Hepatocyte (in vitro differentiated cells): ENCODE measurements around the gene RHOU. TPM values are rescaled to one million over a fixed set of nuclear protein-coding genes. Genes with fewer than 3 reads are reported as not detected.

Source experiments
- DNase-seq: peaks from one replicate; pipeline ENCODE4 v3.0.0-alpha.2; 2016; ENCODE audit warnings: low spot score
- H2AFZ ChIP-seq: fragments of 200-600 bp; sonication (generic); 2 replicates; pipeline ENCODE4 v1.6.0; 2016; ENCODE audit warnings: antibody characterized with exemption, mild to moderate bottlenecking
- H3K27ac ChIP-seq: fragments of 200-600 bp; sonication (generic); 2 replicates; pipeline ENCODE4 v1.5.1; 2016; ENCODE audit warnings: mild to moderate bottlenecking
- H3K27me3 ChIP-seq: fragments of 200-600 bp; sonication (generic); 2 replicates; pipeline ENCODE4 v1.6.1; 2016
- H3K36me3 ChIP-seq: fragments of 200-600 bp; sonication (generic); replicated peaks from 2 replicates; pipeline ENCODE4 v1.5.1; 2016; ENCODE audit warnings: low read depth; ENCODE audit not compliant: insufficient read depth
- H3K4me1 ChIP-seq: fragments of 200-600 bp; sonication (generic); 2 replicates; pipeline ENCODE4 v1.5.1; 2016; ENCODE audit warnings: mild to moderate bottlenecking, moderate library complexity; ENCODE audit not compliant: insufficient read depth
- H3K4me2 ChIP-seq: fragments of 200-600 bp; sonication (generic); 2 replicates; pipeline ENCODE4 v1.6.0; 2016
- H3K4me3 ChIP-seq: fragments of 200-600 bp; sonication (generic); 2 replicates; pipeline ENCODE4 v1.5.1; 2016; ENCODE audit warnings: mild to moderate bottlenecking
- H3K79me2 ChIP-seq: fragments of 200-600 bp; sonication (generic); 2 replicates; pipeline ENCODE4 v1.6.0; 2017; ENCODE audit warnings: mild to moderate bottlenecking
- H3K9me2 ChIP-seq: fragments of 200-600 bp; sonication (generic); replicated peaks from 2 replicates; pipeline ENCODE4 v1.6.0; 2017; ENCODE audit warnings: mild to moderate bottlenecking; ENCODE audit not compliant: insufficient read depth
- H3K9me3 ChIP-seq: fragments of 200-600 bp; sonication (generic); 2 replicates; pipeline ENCODE4 v1.5.1; 2016; ENCODE audit warnings: low read depth, mild to moderate bottlenecking
- H4K20me1 ChIP-seq: fragments of 200-600 bp; sonication (generic); 2 replicates; pipeline ENCODE4 v1.6.0; 2016; ENCODE audit warnings: mild to moderate bottlenecking; ENCODE audit not compliant: insufficient read depth, poor library complexity, severe bottlenecking
- CTCF ChIP-seq: fragments of 200-600 bp; sonication (generic); IDR thresholded peaks from 2 replicates; pipeline ENCODE4 v1.5.1; 2016; ENCODE audit warnings: antibody characterized with exemption, mild to moderate bottlenecking; ENCODE audit not compliant: poor library complexity
- EZH2 ChIP-seq: fragments of 200-600 bp; sonication (generic); IDR thresholded peaks from 2 replicates; pipeline ENCODE4 v1.6.1; 2016; ENCODE audit warnings: antibody characterized with exemption, mild to moderate bottlenecking, borderline replicate concordance
- EZH2phosphoT487 ChIP-seq: fragments of 200-600 bp; sonication (generic); IDR thresholded peaks from one replicate; pipeline ENCODE4 v1.6.1; 2018; ENCODE audit warnings: antibody characterized with exemption, mild to moderate bottlenecking, low read depth, moderate library complexity; ENCODE audit not compliant: unreplicated experiment, severe bottlenecking
- WGBS: methylation state at CpG from one replicate; pipeline ENCODE4 v1.1.6; 2016; ENCODE audit warnings: low lambda C conversion rate; ENCODE audit errors: missing lambda C conversion rate; 5-methylcytosine and 5-hydroxymethylcytosine counted together
- polyA plus RNA-seq: library from polyadenylated mRNA; unstranded; fragments of >200 nt; fragmentation: Nextera tagmentation; extraction: Ambion mirVana; gene quantifications from 2 replicates; pipeline ENCODE4 v1.2.1, GENCODE V29; 2016
- total RNA-seq: library from RNA; depleted of rRNA; stranded (reverse); fragments of >200 nt; gene quantifications from 2 replicates; pipeline ENCODE4 v1.2.3, GENCODE V29; 2014

The RHOU gene
- total and polyA plus RNA-seq, 2 experiments from 2014 or later: 70.5 to 124 TPM

- TF ChIP-seq CTCF (no peak), EZH2phosphoT487 (no peak), EZH2 (no peak)
- DNase-seq: no peak
- no peak overlapping the region for H3K27ac ChIP-seq
- H4K20me1 ChIP-seq: no peaks in the 10 kb centered on the region
- 45% methylated on average over 3 of the region's 3 CpGs for WGBS
- no peaks in the 10 kb centered on the region for H3K9me3 ChIP-seq
- no peaks in the 10 kb centered on the region for H3K36me3 ChIP-seq
- no peak overlapping the region for H3K4me2 ChIP-seq
- no peaks in the 10 kb centered on the region for H3K9me2 ChIP-seq
- peaks cover 18% of the 10 kb centered on the region for H3K4me1 ChIP-seq
- H2AFZ ChIP-seq: no peak overlapping the region
- no peaks in the 10 kb centered on the region for H3K79me2 ChIP-seq
- H3K27me3 ChIP-seq: no peaks in the 10 kb centered on the region
- no peak overlapping the region for H3K4me3 ChIP-seq
Observed at GRCh38 chr1:228763561-228763960, 28.3 kb downstream of the RHOU start.

GRCh38 chr1:228765168-228765946, 30.1 kb downstream of the RHOU start:
- no peak overlapping the region for H3K27ac ChIP-seq
- WGBS: 93% methylated on average over 8 of the region's 8 CpGs
- DNase-seq: no peak

GRCh38 chr1:228766788-228767187, 31.5 kb downstream of the RHOU start:
- no peak overlapping the region for H3K27ac ChIP-seq
- H3K4me2 ChIP-seq: no peak overlapping the region
- no peaks in the 10 kb centered on the region for H3K9me3 ChIP-seq
- peaks cover 18% of the 10 kb centered on the region for H3K4me1 ChIP-seq
- TF ChIP-seq EZH2phosphoT487 (no peak), EZH2 (no peak), CTCF (no peak)
- DNase-seq: no peak
- WGBS: 96% methylated on average over 3 of the region's 3 CpGs
- H3K4me3 ChIP-seq: no peak overlapping the region
- no peak overlapping the region for H2AFZ ChIP-seq
- H3K27me3 ChIP-seq: no peaks in the 10 kb centered on the region
- no peaks in the 10 kb centered on the region for H3K36me3 ChIP-seq
- no peaks in the 10 kb centered on the region for H3K9me2 ChIP-seq
- H4K20me1 ChIP-seq: no peaks in the 10 kb centered on the region
- H3K79me2 ChIP-seq: no peaks in the 10 kb centered on the region

More at GRCh38 chr1:228765168-228765946, 30.1 kb downstream of the RHOU start:
- no peaks in the 10 kb centered on the region for H4K20me1 ChIP-seq
- peaks cover 14% of the 10 kb centered on the region for H3K4me1 ChIP-seq
- no peaks in the 10 kb centered on the region for H3K27me3 ChIP-seq
- no peak overlapping the region for H3K4me3 ChIP-seq
- H2AFZ ChIP-seq: no peak overlapping the region
- H3K9me2 ChIP-seq: no peaks in the 10 kb centered on the region
- no peak overlapping the region for H3K4me2 ChIP-seq
- no peaks in the 10 kb centered on the region for H3K9me3 ChIP-seq
- H3K79me2 ChIP-seq: no peaks in the 10 kb centered on the region
- H3K36me3 ChIP-seq: no peaks in the 10 kb centered on the region
- TF ChIP-seq EZH2 (no peak), CTCF (no peak), EZH2phosphoT487 (no peak)
